CD1c-positive myeloid dendritic cell (primary cell): ENCODE data around the gene CCNB2.
A peak's percentile ranks its signal among the peaks of the same experiment; 100 is the strongest.
"Not testable (repeated sequence)": the region's sequence is repeated elsewhere in the genome, so short reads cannot be mapped to it uniquely, and the experiment has no call there.

Experiments used
- DNase-seq: peaks from one replicate; pipeline ENCODE4 v3.0.0-alpha.2; 2016; ENCODE audit errors: extremely low spot score

CCNB2 gene

GRCh38 chr15:59133929-59134427, 29.0 kb downstream of the CCNB2 start:
- DNase-seq, result no peak

GRCh38 chr15:59137566-59137965, 32.6 kb downstream of the CCNB2 start:
- no peak for DNase-seq

GRCh38 chr15:59138243-59138642, 33.3 kb downstream of the CCNB2 start:
- DNase-seq, result peak; percentile 50

- no peak for DNase-seq
Observed at GRCh38 chr15:59140422-59141226, 35.7 kb downstream of the CCNB2 start.

- DNase-seq, result no peak
Observed at GRCh38 chr15:59143281-59143680, 38.3 kb downstream of the CCNB2 start.

GRCh38 chr15:59144594-59144993, 39.6 kb downstream of the CCNB2 start:
- DNase-seq, result not testable (repeated sequence)

- no peak for DNase-seq
Observed at GRCh38 chr15:59147666-59148065, 42.7 kb downstream of the CCNB2 start.

- DNase-seq, result no peak
Observed at GRCh38 chr15:59148153-59148833, 43.3 kb downstream of the CCNB2 start.

GRCh38 chr15:59150185-59150584, 45.2 kb downstream of the CCNB2 start:
- no peak for DNase-seq

GRCh38 chr15:59152694-59153450, 47.9 kb downstream of the CCNB2 start:
- no peak for DNase-seq

GRCh38 chr15:59153466-59153865, 48.5 kb downstream of the CCNB2 start:
- DNase-seq, result no peak

GRCh38 chr15:59154243-59154642, 49.3 kb downstream of the CCNB2 start:
- DNase-seq, result no peak

GRCh38 chr15:59155431-59155830, 50.5 kb downstream of the CCNB2 start:
- no peak for DNase-seq

GRCh38 chr15:59157396-59157795, 52.5 kb downstream of the CCNB2 start:
- no peak for DNase-seq

GRCh38 chr15:59157840-59158700, 53.1 kb downstream of the CCNB2 start:
- no peak for DNase-seq

- no peak for DNase-seq
Observed at GRCh38 chr15:59158701-59159034, 53.7 kb downstream of the CCNB2 start.

- no peak for DNase-seq
Observed at GRCh38 chr15:59159210-59159609, 54.3 kb downstream of the CCNB2 start.

- DNase-seq, result no peak
Observed at GRCh38 chr15:59160880-59161593, 56.1 kb downstream of the CCNB2 start.

- not testable (repeated sequence) for DNase-seq
Observed at GRCh38 chr15:59162080-59162479, 57.1 kb downstream of the CCNB2 start.

GRCh38 chr15:59165726-59166125, 60.8 kb downstream of the CCNB2 start:
- peak; percentile 47 for DNase-seq

GRCh38 chr15:59166166-59166565, 61.2 kb downstream of the CCNB2 start:
- no peak for DNase-seq
